RCC 7860 (cell line): ENCODE data around the gene INSYN1.

Experiments used
- DNase-seq: peaks from one replicate; pipeline ENCODE4 v3.0.0-alpha.2; 2015; ENCODE audit warnings: low spot score
- FAIRE-seq: peaks from 2 replicates; lab custom pipeline; 2012; peaks lifted over from hg19 to GRCh38; lab: Jason Lieb, UNC

Gene INSYN1

DNA sequence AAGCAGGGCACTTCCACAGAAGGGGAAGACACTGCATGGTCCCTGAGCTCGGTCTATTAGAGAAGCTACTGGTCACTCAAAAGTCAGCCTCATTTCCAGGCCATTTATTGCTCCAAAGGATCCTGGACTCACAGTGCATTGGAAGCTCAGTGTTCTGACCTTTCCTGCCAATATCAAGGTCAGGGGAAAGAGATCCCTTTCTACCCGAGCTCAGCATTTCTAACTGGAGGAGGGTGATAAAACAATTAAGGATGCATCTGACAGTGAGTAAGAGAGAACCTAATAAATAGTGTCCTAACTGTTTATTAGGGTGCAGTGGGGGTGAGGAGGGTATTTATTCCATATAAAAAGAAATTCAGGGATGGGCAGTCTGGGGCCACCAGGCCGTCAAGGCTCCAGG lies 26.8 kb upstream of the INSYN1 start:
- DNase-seq (no peak), FAIRE-seq (no peak)

GRCh38 chr15:73777741-73778140 lies 24.6 kb upstream of the INSYN1 start:
- DNase-seq, result no peak
- no peak for FAIRE-seq

GRCh38 chr15:73773428-73773827 lies 20.3 kb upstream of the INSYN1 start:
- FAIRE-seq (no peak), DNase-seq (no peak)

DNA sequence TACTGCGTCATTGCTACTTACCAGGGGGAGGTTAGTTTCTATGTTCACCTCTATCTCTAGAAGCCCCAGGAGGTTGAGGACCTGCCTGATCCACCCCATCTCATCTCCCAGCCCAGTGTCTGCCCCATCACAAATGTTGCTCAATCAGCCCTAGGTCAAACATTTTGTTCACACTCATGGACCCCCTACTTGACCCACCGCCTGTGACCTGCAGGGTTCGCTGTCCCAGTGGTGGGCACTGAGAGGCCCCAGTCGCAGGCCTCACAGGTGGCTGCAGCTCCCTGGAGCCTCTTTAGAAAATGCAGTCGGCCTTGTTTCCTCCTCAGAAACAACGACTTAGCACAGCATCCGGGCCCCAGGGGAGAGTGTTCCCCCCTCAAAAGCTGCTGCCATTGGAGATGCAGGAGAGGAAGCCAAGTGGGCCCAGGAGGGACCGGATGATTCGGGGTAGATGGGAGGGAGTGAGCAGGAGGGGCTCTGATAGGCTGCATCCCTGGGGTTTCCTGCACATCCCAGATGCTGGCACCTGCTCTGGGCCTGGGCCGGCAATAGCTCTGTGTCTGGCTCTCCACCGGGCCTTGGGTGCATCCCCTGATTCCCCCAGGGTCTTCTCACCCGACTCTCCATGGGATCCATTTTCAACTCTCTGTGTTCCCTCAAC lies 18.4 kb upstream of the INSYN1 start:
- FAIRE-seq, result no peak
- no peak for DNase-seq

- FAIRE-seq, result no peak
- no peak for DNase-seq
These were observed 16.9 kb upstream of the INSYN1 start for GRCh38 chr15:73770050-73770449.

- no peak for DNase-seq
- FAIRE-seq, result no peak
These were observed 14.8 kb upstream of the INSYN1 start for GRCh38 chr15:73767806-73768501.

DNA sequence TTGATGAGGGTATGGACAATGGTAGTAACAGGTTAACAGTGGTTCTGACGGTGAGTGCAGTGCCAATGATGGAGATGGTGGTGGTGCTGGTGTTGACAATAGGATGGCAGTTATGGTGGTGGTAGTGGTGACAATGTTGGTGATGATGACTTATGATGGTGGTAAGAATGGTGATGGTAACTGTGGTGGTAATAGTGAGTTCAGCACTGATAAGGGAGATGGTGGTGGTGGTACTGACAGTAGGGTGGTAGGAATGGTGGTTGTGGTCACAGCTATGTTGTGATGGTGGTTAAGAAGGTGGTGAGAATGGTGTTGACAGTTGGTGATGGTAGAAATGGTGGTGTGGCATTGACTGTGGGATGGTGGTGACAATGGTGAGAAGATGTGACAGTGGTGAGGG lies 13.4 kb upstream of the INSYN1 start:
- no peak for DNase-seq
- no peak for FAIRE-seq

DNA sequence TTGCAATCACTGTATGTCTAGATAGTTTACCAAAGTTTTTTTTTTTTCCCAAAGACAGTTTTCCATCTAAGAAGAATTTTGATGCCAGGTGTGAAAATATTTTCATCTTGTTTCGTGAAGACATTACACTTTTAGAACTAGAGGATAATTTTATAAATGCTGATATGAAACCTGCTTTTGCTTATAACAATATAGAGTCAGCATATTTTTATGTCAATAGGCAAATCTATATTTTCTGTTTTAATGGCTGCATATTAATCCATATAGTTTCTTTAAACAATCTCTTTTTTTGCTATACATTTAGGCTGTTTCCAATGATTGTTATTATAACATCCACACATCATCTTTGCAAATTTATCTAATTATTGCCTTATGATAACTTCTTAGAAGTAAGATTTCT lies 12.6 kb upstream of the INSYN1 start:
- no peak for DNase-seq
- no peak for FAIRE-seq

DNA sequence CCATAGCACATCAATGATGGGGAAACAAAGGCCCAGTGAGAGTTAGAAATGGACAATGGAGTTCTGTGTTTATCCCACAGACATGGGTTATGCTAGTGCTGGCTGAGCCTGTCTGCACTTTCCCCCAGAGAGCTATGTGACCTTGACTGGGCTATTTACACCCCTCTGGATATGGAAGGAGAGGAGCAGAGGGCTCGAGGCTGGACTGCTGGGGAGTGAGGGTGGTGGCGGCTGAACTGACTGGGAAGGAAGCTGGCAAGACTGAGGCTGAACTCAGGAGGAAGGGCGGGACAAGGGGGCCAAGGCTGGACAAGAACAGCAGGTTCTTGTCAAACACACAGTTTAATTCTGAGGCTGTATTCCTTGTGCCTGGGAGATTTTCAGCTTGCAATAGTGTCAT lies 10.8 kb upstream of the INSYN1 start:
- DNase-seq (no peak), FAIRE-seq (no peak)

GRCh38 chr15:73760330-73761329 lies 7.5 kb upstream of the INSYN1 start:
- DNase-seq (no peak), FAIRE-seq (no peak)

- FAIRE-seq, result no peak
- no peak for DNase-seq
These were observed 5.3 kb upstream of the INSYN1 start for GRCh38 chr15:73758461-73758860.

- DNase-seq, result no peak
- no peak for FAIRE-seq
These were observed 4.4 kb upstream of the INSYN1 start for GRCh38 chr15:73757571-73757970.

GRCh38 chr15:73756947-73757513 lies 3.9 kb upstream of the INSYN1 start:
- no peak for FAIRE-seq
- no peak for DNase-seq

- no peak for DNase-seq
- no peak for FAIRE-seq
These were observed 3.2 kb upstream of the INSYN1 start for GRCh38 chr15:73756390-73756789.

GRCh38 chr15:73755946-73756345 lies 2.8 kb upstream of the INSYN1 start:
- DNase-seq (no peak), FAIRE-seq (no peak)

- FAIRE-seq (no peak), DNase-seq (no peak)
These were observed 2.3 kb upstream of the INSYN1 start for GRCh38 chr15:73755481-73755880.

GRCh38 chr15:73754461-73754860 lies 1.3 kb upstream of the INSYN1 start:
- FAIRE-seq, result no peak
- no peak for DNase-seq

DNA sequence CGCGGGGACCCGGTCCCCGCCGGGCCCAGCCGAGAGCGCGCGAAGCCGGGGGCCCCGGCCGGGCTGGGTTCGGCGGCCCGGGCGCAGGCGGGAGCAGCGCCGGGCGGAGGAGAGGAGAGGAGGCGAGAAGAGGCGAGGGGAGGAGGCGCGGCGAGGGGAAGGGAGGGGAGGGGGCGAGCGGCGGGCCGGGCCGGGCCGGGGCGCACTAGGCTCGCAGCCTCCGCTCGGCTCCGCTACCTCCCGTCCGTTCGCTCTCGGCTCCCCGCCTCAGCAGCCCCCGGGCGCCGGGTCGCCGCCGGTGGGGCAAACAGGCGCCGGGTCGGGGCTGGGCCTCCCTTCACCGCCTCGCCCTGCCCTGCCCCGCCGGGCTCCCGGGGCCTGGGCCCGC lies 351 bp downstream of the INSYN1 start:
- DNase-seq (no peak), FAIRE-seq (no peak)

GRCh38 chr15:73751899-73752805 lies 999 bp downstream of the INSYN1 start:
- no peak for FAIRE-seq
- DNase-seq, result no peak

GRCh38 chr15:73751511-73751898 lies 1.6 kb downstream of the INSYN1 start:
- FAIRE-seq (no peak), DNase-seq (no peak)
